Kidney (tissue), 14 donors: ENCODE data around the gene BZW2. TPM values are rescaled to one million over a fixed set of nuclear protein-coding genes. Genes with fewer than 3 reads are reported as not detected.

Source experiments
- DNase-seq, 5 donors: peaks; one replicate each; pipeline ENCODE4 v3.0.0-alpha.2; 2013 to 2020
- FAIRE-seq: peaks from 2 replicates; lab custom pipeline; 2012; peaks lifted over from hg19 to GRCh38; lab: Jason Lieb, UNC
- H3K27ac ChIP-seq, 2 donors: one replicate each; pipeline ENCODE4 v1.7.0; 2013; ENCODE audit warnings: low read depth in 2 of 2, low read length in 2 of 2, inconsistent platforms in 1 of 2
- H3K27me3 ChIP-seq: one replicate; pipeline ENCODE4 v1.7.1; 2013; ENCODE audit warnings: low read length, inconsistent platforms; ENCODE audit not compliant: control insufficient read depth, insufficient read depth
- H3K36me3 ChIP-seq, 3 donors: one replicate each; pipeline versions ENCODE4 v1.7.0 to v1.7.1; 2013; ENCODE audit warnings: low read length in 3 of 3, control low read depth in 1 of 3, inconsistent platforms in 1 of 3; ENCODE audit not compliant: insufficient read depth in 3 of 3, control insufficient read depth in 2 of 3
- H3K4me1 ChIP-seq, 3 donors: one replicate each; pipeline versions ENCODE4 v1.7.0 to v1.7.1; 2013; ENCODE audit warnings: low read length in 3 of 3, inconsistent platforms in 1 of 3, low read depth in 1 of 3; ENCODE audit not compliant: control insufficient read depth in 2 of 3, insufficient read depth in 2 of 3
- H3K4me3 ChIP-seq, 3 donors: one replicate each; pipeline versions ENCODE4 v1.7.0 to v1.8.1; 2013; ENCODE audit warnings: low read length in 3 of 3, control low read depth in 1 of 3, inconsistent platforms in 1 of 3
- H3K9ac ChIP-seq, 3 donors: one replicate each; pipeline versions ENCODE4 v1.7.0 to v1.7.1; 2013; ENCODE audit warnings: low read length in 3 of 3, control low read depth in 1 of 3, inconsistent platforms in 1 of 3
- H3K9me3 ChIP-seq, 3 donors: one replicate each; pipeline versions ENCODE4 v1.7.0 to v1.7.1; 2013; ENCODE audit warnings: low read length in 3 of 3, control low read depth in 1 of 3, inconsistent platforms in 1 of 3; ENCODE audit not compliant: control insufficient read depth in 2 of 3, insufficient read depth in 1 of 3
- CTCF ChIP-seq: IDR thresholded peaks from 3 replicates; pipeline ENCODE4 v1.5.1; 2012; ENCODE audit warnings: mild to moderate bottlenecking, moderate library complexity, borderline replicate concordance; ENCODE audit not compliant: insufficient read depth; ENCODE audit errors: extremely low read depth
- intact Hi-C: fragments of 100-400 bp; cut with DNase I; formaldehyde crosslinking; loops from one replicate; pipeline ENCODE4 v1.11.1; 2022
- polyA plus RNA-seq: library from polyadenylated mRNA; stranded (reverse); fragments of 350-450 nt; fragmentation: Illumina TruSeq; extraction: RNeasy Lipid Tissue Mini Kit (QIAGEN cat#74804); gene quantifications from one replicate; pipeline ENCODE4 v1.2.3, GENCODE V29; 2014; ENCODE audit warnings: low read depth, low replicate concordance; ENCODE audit not compliant: insufficient read depth
- total RNA-seq: library from RNA; stranded (reverse); fragmentation: NEBNext Ultra II Directional; extraction: Animal tissue kit (Norgen Biotek cat#: 25700); gene quantifications from one replicate; pipeline ENCODE4 v1.2.1, GENCODE V29; 2021
- donor health status: control.
- donor health status: control.
- donor health status: control.
- donor health status: control.
- donor health status: control.
- donor health status: DM: yes; HTN: yes; CAD: no.
- donor health status: Normal renal cell carcinoma (clear cell type).

BZW2 gene
- total and polyA plus RNA-seq, 2 donors from 2014 or later, result 24.8 to 49.1 TPM

DNA sequence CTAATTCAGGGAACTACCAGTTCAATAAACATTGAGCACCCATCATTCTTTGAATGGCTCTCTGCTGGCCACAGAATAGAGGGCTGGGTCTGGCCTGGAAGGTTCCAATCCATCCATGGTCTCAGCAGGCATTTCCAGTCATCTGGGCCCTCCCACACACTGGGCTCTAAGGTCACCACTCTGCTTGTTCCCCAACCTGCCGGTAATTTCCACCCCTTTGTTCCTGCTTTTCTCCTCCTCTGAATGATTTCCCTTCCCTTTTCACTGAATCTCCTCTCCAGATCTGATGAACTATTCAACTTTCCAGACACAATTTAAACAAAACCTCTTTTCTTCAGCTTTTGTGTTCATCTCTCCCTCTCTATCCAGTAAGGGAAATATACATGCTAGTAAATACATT, 2.6 kb downstream of the BZW2 start:
- Histone ChIP-seq H3K4me1 (peaks cover 0 to 11% (median 0%) of the 10 kb centered on the region in 3 donors), H3K27me3 (no peaks in the 10 kb centered on the region), H3K36me3 (no peaks in the 10 kb centered on the region), H3K4me3 (no peak overlapping the region), H3K9ac (no peak overlapping the region), H3K27ac (no peak overlapping the region), H3K9me3 (no peaks in the 10 kb centered on the region)
- intact Hi-C loops, result no loop called here
- FAIRE-seq, result no peak
- no peak for DNase-seq
- no peak for TF ChIP-seq CTCF

GRCh38 chr7:16649196-16649595, 3.2 kb downstream of the BZW2 start:
- Histone ChIP-seq H3K4me1 (peaks cover 0 to 6% (median 0%) of the 10 kb centered on the region in 3 donors), H3K27me3 (no peaks in the 10 kb centered on the region), H3K9me3 (no peaks in the 10 kb centered on the region), H3K4me3 (no peak overlapping the region), H3K9ac (no peak overlapping the region), H3K27ac (no peak overlapping the region), H3K36me3 (no peaks in the 10 kb centered on the region)
- FAIRE-seq (no peak), DNase-seq (no peak)
- intact Hi-C loops, result no loop called here
- no peak for TF ChIP-seq CTCF

DNA sequence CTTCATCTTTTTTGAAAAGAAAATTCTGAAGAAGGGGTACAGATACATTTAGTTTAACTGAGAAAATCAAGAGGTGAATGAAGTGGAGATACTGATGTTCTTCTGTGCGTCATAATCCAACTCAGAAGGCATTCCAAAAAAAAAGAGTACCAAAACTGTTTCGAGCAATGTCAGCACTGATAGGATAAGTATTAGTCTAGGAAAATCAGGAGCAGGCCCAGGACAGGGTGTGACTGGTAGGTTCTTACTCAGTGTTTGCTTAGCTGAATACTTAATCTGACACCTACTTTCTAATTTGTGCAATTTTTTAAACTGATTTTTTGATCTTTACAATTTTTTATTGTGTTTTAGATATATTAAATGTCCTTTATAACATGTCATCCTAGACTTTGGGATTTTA, 4.3 kb downstream of the BZW2 start:
- no peaks in the 10 kb centered on the region for H3K36me3 ChIP-seq
- no peaks in the 10 kb centered on the region for H3K9me3 ChIP-seq
- FAIRE-seq, result no peak
- DNase-seq, result no peak
- intact Hi-C loops, result no loop called here
- H3K9ac ChIP-seq, result no peak overlapping the region
- H3K27ac ChIP-seq, result no peak overlapping the region
- no peak overlapping the region for H3K4me3 ChIP-seq
- H3K4me1 ChIP-seq, result peaks cover 0 to 3% (median 0%) of the 10 kb centered on the region in 3 donors
- no peak for TF ChIP-seq CTCF
- H3K27me3 ChIP-seq, result no peaks in the 10 kb centered on the region
